ENCODE results near the gene KRTAP10-11. TPM values are rescaled to one million over a fixed set of nuclear protein-coding genes. Genes with fewer than 3 reads are reported as not detected.
"Not testable (repeated sequence)": the region's sequence is repeated elsewhere in the genome, so short reads cannot be mapped to it uniquely, and the experiment has no call there.

Gene KRTAP10-11, protein sequence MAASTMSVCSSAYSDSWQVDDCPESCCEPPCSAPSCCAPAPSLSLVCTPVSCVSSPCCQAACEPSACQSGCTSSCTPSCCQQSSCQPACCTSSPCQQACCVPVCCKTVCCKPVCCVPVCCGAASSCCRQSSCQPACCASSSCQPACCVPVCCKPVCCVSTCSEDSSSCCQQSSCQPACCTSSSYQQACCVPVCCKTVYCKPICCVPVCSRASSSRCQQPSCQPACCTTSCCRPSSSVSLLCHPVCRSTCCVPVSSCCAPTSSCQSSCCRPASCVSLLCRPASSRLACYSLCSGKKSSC
- total RNA-seq = not detected

DNA sequence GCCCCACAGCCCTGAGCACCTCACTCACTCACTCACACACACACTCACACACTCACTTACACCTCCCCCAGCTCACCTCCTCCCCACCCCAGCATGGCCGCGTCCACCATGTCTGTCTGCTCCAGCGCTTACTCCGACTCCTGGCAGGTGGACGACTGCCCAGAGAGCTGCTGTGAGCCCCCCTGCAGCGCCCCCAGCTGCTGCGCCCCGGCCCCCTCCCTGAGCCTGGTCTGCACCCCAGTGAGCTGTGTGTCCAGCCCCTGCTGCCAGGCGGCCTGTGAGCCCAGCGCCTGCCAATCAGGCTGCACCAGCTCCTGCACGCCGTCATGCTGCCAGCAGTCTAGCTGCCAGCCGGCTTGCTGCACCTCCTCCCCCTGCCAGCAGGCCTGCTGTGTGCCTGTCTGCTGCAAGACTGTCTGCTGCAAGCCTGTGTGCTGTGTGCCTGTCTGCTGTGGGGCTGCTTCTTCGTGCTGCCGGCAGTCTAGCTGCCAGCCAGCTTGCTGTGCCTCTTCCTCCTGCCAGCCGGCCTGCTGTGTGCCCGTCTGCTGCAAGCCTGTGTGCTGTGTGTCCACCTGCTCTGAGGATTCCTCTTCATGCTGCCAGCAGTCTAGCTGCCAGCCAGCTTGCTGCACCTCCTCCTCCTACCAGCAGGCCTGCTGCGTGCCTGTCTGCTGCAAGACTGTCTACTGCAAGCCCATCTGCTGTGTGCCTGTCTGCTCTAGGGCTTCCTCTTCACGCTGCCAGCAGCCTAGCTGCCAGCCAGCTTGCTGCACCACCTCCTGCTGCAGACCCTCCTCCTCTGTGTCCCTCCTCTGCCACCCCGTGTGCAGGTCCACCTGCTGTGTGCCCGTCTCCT lies at the start of gene KRTAP10-11:
KRTAP10-11 (plus strand) TSS at position 49 of the 856 bp plus-strand sequence; CDS start at position 94, 45 bp downstream.
- not testable (repeated sequence) for DNase-seq (ENCODE audit: low read depth in 2 of 3, low spot score in 2 of 3)

DNA sequence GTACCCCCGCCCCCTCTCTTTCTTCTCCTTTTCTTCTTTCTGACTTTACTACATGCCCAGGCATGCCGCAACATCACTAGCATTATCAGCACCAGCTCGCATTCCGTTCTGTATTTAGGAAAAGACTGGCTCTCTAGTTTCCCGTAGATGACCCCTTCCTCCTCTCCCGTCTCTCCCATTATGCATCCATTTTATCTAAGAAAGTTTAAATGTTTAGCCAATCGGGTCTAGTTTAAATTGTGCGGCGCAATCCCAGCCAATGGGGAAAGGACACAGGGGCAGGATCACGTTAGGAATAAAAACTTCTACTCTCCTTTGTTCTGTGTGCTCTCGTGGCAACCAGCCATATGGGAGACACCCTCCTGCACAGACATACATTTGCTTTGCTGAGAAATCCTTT lies 48.2 kb upstream of the KRTAP10-11 start:
- no peak for DNase-seq (ENCODE audit: low read depth in 2 of 3, low spot score in 2 of 3)

DNA sequence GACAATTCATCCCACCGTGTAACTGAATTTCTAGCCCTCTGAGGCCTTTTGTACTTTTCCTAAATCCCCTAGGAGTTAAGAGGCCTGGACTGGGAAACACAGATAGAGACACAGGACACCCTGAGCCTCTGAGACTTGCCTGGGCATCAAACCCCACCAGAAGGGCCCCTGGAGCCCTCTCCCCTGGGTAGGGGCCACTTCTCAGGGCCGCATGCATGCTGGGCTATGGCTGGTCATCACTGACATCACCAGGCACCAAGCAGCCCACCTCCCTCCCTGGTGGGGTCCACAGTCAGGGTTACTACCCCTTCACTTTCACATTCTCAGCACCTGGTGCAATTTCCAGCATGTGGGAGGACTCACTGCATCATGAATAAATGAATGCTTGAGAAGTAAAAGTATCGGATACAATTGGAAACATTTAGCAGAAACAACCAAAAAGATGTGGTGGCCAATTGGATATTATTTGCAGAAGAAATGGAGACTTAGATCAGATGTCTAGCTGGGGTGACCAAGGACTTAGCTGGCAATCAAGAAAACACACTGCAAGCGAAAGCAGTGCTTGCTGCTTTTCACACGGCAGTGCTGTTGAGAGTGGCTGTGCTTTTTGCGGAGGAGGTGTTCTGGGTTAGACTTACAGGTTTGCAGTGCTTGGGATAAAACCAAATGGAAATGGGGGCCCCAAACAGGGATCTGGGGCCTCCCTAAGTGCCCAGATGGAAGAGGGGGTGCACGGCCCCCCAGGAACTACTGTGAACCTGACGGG lies 46.8 kb upstream of the KRTAP10-11 start:
- DNase-seq (ENCODE audit: low read depth in 2 of 3, low spot score in 2 of 3) = no peak

DNA sequence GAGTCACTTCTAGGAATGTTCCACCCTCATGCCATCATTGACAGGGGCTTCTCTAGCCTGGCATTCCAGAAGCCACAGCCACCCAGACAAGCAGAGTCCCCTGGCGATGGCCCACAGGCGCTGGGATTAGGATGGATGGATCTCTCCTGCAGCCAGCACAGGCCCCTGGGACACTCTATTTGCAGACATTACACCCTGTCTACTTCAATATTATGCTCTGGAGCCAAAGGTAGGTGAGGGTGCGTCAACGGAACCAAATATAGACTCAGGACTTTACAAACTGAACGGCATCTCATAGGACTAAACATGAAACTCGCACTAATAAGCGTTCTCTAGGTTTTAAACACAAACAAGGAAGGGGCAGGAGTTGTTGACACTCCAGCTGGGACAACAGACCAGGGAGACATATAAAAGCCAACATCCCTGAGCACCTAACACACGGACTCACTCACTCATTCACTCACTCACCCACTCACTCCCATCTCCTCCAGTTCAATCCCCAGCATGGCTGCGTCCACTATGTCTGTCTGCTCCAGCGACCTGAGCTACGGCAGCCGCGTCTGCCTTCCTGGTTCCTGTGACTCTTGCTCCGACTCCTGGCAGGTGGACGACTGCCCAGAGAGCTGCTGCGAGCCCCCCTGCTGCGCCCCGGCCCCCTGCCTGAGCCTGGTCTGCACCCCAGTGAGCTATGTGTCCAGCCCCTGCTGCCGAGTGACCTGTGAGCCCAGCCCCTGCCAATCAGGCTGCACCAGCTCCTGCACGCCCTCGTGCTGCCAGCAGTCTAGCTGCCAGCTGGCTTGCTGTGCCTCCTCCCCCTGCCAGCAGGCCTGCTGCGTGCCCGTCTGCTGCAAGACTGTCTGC lies 45.9 kb upstream of the KRTAP10-11 start, which contains the start of gene KRTAP10-7:
KRTAP10-7 (plus strand) TSS at position 480 of the 861 bp plus-strand sequence; CDS start at position 505, 25 bp downstream.
- not testable (repeated sequence) for DNase-seq (ENCODE audit: low read depth in 2 of 3, low spot score in 2 of 3)

DNA sequence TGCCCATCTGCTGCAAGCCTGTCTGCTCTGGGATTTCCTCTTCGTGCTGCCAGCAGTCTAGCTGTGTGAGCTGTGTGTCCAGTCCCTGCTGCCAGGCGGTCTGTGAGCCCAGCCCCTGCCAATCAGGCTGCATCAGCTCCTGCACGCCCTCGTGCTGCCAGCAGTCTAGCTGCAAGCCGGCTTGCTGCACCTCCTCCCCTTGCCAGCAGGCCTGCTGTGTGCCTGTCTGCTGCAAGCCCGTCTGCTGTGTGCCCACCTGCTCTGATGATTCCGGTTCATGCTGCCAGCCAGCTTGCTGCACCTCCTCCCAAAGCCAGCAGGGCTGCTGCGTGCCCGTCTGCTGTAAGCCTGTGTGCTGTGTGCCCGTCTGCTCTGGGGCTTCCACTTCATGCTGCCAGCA lies 45.1 kb upstream of the KRTAP10-11 start:
- DNase-seq (ENCODE audit: low read depth in 2 of 3, low spot score in 2 of 3) = not testable (repeated sequence)

DNA sequence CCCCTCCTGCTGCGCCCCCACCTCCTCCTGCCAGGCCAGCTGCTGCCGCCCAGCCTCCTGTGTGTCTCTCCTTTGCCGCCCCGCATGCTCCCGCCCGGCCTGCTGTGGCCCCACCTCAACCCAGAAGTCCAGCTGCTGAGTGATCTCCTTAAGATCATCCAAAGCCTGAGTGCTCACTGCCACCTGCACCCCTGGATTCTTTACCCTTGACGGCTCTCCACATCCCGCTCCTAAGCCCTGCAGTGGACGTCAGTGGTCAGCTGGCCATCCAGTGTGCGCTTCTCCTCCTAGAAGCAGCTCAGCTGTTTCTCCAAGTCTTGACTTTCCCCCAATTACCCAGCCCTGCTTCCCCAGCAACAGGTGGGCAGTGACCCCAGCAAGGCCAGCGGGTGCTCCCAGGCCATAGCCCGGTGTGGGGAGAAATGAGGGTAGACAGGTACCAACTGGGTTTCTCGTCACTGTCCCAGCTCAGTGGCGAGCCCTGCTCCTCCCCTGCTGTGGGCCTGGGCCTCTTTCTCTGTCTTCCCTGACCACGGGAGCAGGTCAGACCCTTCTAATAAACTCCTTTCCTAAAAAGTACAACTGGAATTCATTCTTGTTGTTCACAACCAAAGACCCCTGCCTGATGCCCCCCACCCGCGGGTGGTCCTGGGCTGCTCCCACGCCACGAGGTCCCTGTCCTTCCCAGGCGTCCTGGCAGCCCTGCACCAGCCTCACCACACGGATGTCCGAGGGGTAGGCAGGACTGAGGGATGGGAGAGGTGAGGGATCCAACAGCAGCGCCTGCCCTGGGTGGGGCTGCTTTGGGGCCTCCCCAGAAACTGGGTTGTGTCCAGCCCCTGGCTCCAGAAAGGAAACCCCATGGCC lies 44.4 kb upstream of the KRTAP10-11 start:
- DNase-seq (ENCODE audit: low read depth in 2 of 3, low spot score in 2 of 3) = no peak

DNA sequence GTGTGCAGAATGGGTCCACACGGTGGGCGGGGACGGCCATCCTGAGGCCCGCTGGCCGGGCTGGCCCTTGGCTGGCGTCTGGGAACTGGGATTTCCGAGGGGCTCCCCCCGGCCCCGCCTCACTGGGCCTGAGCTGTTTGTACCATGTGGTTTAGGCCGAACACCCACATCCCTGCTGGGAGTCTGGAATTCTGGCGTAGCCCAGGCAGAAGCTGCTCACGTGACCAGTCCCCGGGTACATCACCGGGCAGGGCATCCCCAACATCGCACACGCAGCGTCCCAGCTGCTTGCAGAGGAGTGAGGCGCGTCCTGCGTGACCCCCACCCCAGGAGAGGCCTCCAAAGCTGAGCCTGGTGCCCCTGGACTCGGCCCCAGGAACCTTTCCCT lies 43.8 kb upstream of the KRTAP10-11 start:
- DNase-seq (ENCODE audit: low read depth in 2 of 3, low spot score in 2 of 3) = no peak

DNA sequence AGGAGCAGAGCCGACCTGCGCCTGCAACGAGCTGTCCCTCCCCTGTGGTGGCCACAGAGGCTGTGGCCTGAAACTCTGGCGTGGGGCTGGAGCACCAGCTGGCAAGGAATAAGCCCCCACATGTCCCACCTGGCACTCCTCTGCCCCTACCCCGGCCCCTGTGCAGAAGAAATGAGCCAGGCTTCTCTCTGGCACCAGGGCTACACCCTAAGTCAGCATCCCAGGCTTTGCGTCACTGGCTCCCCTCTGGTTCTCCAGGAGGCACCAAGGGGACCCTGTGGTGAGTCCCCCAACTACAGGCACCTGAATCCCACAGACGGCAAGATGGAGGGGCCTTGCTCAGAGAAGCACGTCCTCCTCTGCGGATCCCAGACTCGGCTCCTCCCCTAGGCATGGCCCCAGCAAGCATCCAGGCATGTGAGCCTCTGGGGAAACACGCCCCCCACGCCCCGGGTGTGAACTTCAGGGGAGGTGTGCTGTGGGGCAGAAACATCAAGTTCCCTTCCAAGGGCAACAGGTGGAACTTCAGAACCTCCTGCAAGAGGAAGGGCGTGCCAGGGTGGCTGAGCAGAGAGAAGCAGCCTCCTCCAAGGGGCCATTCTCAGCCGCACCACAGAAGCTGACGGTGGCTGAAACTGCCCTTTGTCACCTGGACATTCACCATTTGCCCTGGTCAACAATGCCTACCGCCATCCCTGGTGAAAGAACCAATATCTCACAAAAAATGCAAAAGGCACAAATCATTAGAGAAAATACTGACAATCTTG lies 42.9 kb upstream of the KRTAP10-11 start:
- DNase-seq (ENCODE audit: low read depth in 2 of 3, low spot score in 2 of 3) = no peak

DNA sequence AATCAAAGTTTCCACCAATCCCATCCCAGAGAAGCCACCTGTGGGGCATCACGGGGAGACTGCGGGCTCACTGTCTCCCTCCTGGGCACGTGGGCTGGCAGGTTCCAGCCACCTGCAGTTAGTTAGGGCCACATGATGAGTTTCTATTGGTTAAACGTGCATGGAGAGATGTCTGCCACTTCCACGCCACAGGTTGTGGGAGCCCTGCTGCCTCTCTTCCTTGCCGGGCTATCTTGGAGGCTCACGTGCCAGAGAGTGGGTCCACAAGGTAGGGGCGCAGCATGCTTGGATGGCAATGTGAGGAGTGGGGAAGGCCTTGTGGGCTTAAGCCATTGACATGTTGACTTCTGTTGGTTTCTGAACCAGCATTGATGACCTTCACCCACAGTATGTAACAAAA lies 42.3 kb upstream of the KRTAP10-11 start:
- DNase-seq (ENCODE audit: low read depth in 2 of 3, low spot score in 2 of 3) = no peak

DNA sequence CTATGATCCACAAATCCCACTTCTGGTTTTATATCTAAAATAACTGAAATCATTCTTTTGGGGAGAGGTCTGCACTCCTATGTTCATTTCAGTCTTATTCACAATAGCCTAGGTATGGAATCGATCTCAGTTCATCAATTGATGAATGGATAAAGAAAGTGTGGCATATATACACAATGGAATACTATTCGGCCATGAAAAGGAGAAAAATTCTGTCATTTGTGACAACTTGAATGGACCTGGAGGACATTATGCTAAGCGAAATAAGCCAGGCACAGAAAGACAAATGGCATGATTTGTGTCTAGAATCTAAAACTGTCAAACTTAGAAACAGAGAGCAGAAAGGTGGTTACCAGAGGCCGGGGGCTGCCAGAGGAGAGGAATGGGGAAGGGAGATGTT lies 39.7 kb upstream of the KRTAP10-11 start:
- DNase-seq (ENCODE audit: low read depth in 2 of 3, low spot score in 2 of 3) = no peak

DNA sequence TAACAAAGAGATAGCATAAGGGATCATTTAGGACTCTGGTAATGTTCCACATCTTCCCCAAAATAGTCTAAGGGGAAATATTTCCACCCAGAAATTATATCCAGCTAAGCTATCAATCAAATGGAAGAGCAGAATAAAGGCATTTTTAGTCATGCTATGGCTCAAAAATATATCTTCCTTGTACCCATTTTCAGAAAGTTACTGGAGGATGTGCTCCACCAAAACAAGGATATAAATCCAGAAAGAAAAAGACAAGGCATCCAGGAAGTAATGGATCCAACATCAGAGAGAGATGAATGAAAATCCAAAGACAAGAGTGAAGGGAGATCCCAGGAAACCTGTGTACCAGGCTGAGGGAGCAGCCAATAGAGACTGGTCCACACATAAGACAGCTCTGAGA lies 37.0 kb upstream of the KRTAP10-11 start:
- DNase-seq (ENCODE audit: low read depth in 2 of 3, low spot score in 2 of 3) = no peak

DNA sequence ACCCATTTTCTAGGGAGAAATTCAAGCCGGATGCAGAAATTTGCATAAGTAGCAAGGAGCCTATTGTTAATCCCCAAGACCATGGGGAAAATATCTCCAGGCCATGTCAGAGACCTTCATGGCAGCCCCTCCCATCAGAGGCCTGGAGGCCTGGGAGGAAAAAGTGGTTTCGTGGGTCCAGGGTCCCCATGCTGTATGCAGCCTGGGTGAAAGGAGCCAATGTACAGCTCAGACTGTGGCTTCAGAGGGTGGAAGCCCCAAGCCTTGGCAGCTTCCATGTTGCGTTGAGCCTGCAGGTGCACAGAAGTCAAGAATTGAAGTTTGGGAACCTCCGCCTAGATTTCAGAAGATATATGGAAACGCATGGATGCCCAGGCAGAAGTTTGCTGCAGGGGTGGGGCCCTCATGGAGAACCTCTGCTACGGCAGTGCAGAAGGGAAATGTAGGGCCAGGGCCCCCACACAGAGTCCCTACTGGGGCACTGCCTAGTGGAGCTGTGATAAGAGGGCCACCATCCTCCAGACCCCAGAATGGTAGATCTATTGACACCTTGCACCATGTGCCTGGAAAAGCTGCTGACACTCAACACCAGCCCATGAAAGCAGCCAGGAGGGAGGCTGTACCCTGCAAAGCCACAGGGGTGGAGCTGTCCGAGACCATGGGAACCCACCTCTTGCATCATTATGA lies 35.9 kb upstream of the KRTAP10-11 start:
- not testable (repeated sequence) for DNase-seq (ENCODE audit: low read depth in 2 of 3, low spot score in 2 of 3)

DNA sequence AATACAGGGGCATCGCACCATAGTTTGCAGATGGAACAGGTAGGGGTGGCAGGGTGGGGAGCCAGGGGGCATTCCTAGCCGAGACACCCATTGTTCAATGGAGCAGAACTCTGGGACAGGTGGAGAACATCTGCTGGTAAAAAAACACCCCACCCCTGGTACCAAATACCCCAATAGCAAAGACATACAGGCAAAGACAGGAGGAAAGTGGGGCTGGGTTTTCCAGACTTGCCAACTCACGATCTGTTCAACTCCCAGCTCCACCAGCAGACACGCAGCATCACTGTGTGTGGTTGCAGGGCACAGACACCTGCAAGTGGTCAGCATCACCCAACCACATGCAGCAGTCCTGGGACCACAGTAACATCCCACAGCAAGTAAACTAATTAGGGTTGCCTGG lies 34.7 kb upstream of the KRTAP10-11 start:
- DNase-seq (ENCODE audit: low read depth in 2 of 3, low spot score in 2 of 3) = no peak

DNA sequence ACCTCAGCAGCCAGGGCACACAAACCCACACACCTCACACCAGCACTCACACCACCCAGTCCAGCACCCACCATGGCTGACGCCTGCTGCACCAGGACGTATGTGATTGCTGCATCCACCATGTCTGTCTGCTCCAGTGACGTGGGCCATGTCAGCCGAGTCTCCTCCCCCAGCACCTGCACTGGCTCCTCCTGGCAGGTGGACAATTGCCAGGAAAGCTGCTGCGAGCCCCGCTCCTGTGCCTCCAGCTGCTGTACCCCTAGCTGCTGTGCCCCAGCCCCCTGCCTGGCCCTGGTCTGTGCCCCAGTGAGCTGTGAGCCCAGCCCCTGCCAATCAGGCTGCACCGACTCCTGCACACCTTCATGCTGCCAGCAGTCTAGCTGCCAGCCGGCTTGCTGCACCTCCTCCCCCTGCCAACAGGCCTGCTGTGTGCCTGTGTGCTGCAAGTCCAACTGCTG lies 34.2 kb upstream of the KRTAP10-11 start, which contains the start of gene KRTAP10-8:
KRTAP10-8 (plus strand) TSS at position 51 of the 458 bp plus-strand sequence; CDS start at position 73, 22 bp downstream.
- no peak for DNase-seq (ENCODE audit: low read depth in 2 of 3, low spot score in 2 of 3)

DNA sequence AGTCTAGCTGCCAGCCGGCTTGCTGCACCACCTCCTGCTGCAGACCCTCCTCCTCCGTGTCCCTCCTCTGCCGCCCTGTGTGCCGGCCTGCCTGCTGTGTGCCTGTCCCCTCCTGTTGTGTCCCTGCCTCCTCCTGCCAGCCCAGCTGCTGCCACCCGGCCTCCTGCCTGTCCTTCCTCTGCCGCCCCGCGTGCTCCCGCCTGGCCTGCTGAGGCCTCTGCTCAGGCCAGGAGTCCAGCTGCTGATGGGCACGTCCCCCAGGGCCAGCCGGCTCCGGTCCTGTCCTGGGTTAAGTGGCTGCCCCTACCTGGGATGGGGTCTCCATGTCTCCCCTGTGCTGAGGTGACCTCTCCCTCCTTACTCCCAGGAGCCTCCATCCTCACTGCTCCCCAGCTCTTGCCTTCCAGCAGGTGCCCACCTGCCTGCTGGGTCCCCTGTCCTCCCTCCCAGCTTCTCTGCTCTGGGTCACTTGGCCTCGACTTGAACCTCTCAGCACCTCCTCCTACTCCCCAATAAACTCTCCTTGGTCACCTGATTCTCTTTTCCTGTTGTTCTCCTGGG lies 33.5 kb upstream of the KRTAP10-11 start:
- no peak for DNase-seq (ENCODE audit: low read depth in 2 of 3, low spot score in 2 of 3)

DNA sequence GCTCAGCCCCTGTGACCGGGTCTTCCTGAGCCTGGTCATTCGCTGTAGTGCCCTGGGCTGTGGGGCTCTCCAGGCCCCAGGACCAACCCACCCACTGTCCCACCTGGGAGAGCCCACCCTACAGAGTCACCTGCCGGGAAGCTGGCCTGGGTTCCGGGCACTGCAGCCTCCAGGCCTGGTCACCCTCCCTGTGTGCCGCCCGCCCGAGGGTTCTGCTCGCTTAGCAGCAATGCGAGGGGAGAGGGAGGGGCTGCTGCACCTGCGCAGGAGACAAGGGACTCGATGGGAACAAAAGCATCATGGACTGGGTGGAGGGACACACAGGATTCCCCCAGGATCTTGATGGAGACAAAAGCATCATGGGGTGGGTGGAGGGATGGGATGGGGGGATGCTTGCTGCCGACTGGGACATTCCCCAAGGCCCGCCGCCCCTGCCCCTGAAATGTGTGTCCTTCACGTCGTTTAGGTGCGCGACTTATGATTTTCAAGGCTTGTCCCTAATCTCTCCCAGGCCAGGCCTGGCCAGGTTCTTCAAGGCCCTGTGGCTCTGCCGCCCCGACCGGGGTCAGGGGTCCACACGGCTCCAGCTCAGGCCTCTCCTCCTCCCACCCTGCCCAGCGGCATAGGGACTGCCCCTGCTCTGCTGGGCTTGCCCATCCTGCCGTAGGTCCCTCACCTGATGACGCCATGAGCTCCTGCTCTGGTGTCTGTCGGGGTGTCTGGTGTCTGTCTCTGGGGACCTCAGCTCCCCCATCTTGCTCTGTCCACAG lies 32.6 kb upstream of the KRTAP10-11 start:
- no peak for DNase-seq (ENCODE audit: low read depth in 2 of 3, low spot score in 2 of 3)
